Retina (tissue), 1 donor: ENCODE data around the gene MARCHF9.
"Not testable (repeated sequence)": the region's sequence is repeated elsewhere in the genome, so short reads cannot be mapped to it uniquely, and the experiment has no call there.

Experiments used
- DNase-seq: peaks from one replicate; pipeline ENCODE4 v3.0.0-alpha.2; 2016

The MARCHF9 gene

GRCh38 chr12:57772429-57773322, 17.8 kb downstream of the MARCHF9 start, which contains the start of gene EEF1AKMT3:
EEF1AKMT3 (plus strand) TSS chr12:57772614; CDS start chr12:57772725, 111 bp downstream.
- DNase-seq, result no peak

DNA sequence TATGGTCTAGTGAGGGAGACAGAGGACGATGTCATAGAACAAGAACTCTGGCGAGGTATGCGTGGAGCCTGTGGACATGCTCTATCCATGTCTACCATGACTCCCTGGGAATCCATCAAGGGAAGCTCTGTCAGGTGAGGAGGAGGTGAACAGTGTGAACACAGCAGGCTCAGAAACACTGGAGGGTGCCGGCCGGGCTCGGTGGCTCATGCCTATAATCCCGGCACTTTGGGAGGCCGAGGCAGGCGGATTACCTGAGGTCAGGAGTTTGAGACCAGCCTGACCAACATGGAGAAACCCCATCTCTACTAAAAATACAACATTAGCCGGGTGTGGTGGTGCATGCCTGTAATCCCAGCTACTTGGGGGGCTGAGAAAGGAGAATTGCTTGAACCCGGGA, 19.7 kb downstream of the MARCHF9 start:
- DNase-seq, result not testable (repeated sequence)

- no peak for DNase-seq
Measured at GRCh38 chr12:57775044-57775443, 20.1 kb downstream of the MARCHF9 start.

GRCh38 chr12:57775563-57776246, 20.8 kb downstream of the MARCHF9 start:
- no peak for DNase-seq

DNA sequence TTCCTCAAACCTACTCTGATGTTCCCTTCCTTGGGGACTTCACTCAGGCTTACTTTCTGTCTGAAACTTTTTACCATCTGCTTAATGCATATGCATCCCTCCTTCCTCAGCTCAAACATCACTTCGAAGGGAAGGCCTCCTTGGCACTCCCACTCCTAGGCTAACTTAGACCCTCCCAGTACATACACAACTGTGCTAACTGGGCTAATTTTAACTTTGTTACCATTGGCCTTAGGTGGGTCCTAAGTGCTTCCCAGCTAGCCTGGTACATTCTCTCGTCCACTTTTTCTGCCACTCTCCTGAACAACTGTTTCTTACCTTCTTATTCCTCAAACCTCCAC, 21.3 kb downstream of the MARCHF9 start:
- DNase-seq, result no peak

DNA sequence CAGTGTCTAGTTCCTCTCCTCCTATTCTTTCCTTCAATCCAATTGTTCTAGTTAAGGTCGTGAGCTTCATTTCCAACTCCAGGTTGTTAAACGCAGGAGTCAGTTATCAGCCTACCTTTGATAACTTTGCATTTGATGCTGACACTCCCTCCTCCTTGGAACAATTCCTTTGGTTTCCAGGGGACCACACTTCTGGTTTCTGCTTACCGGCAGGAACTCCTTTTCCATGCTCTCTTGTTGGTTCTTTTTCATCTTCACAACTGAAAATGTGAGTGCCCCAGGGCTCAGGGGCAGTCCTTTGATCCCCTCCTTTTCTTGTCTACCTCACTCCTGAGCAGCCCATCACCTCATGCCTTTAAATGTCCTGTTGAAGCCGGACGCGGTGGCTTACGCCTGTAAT, 22.5 kb downstream of the MARCHF9 start:
- no peak for DNase-seq

DNA sequence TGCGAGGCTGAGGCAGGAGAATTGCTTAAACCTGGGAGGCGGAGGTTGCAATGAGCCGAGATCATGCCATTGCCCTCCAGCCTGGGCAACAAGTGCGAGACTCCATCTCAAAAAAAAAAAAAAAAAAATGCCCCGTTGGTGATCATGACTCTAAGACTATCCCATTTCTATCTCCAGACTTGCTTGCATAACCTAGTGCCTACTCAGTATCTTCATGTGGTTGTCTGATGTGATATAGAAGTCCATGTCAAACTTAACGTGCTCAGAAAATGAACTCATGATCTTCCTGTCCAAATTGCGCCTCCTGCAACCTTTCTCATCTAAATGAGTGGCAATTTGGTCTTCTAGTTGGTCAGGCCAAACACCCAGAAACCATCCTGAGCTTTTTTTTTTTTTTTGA, 23.0 kb downstream of the MARCHF9 start:
- DNase-seq, result no peak

- DNase-seq, result no peak
Measured at GRCh38 chr12:57779736-57780135, 24.8 kb downstream of the MARCHF9 start.

GRCh38 chr12:57780284-57780897, 25.5 kb downstream of the MARCHF9 start:
- DNase-seq, result no peak

DNA sequence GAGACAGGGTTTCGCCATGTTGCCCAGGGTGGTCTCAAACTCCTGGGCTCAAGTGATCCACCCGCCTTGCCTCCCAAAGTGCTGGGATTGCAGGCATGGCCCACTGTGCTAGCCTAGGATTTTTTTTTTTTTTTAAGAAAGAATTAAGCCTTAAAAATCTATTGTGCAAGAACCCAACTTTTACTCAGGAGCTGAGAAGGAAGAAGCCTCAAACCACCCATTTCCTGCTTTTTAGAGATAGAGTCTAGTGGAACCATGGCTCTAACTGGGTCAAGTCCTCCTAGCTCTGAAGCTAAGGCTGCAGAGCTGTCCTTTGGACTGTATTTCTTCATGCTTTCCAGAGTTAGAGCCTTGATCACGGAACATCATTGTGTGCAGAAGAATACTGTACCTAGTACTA, 26.3 kb downstream of the MARCHF9 start:
- no peak for DNase-seq

DNA sequence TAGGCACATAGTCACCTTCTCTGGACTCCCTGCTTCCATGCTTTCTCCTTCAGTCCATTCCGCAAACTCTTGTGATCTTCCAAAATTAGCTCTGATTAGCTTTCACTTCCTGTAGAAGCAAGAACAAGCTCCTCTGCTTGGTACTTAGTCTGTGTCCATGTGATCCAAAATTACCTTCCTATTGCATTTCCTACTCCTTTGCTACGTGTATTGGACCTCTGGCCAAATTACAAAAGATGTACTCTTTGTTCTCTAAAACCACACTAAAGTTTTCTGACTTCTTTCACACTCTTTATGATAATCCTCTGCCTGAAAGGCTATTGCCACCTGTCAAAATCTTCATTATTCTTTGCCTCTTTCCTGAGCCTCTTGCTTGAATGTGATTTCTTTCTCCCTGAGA, 26.9 kb downstream of the MARCHF9 start:
- no peak for DNase-seq

GRCh38 chr12:57782243-57782607, 27.3 kb downstream of the MARCHF9 start:
- DNase-seq, result no peak

- DNase-seq, result peak; percentile 96
Measured at GRCh38 chr12:57782608-57783465, 27.9 kb downstream of the MARCHF9 start, which contains the start of gene TSFM. TSFM (plus strand) TSS chr12:57782787; CDS start chr12:57782802, 15 bp downstream.

GRCh38 chr12:57783466-57783801, 28.5 kb downstream of the MARCHF9 start:
- DNase-seq, result no peak

GRCh38 chr12:57783861-57784260, 29.0 kb downstream of the MARCHF9 start:
- DNase-seq, result no peak

DNA sequence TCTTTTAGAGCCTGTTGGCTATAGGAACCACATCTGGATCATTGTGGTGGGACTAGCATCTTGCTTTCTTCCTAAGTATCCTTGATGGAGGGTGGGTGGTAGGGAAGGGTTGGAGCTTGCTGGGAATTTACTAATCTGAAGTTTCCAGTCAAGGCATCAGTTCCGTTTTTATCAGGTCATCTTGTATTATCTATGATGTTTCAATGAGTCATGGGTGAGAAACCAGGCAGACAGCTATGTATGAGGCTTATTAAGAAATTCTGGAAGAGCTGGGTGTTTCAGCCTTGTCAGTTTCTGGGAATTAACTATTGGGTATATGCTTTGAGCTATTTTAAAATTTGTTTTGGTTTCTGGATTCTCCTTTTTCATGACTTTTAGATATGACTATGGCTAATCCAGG, 39.0 kb downstream of the MARCHF9 start:
- DNase-seq, result no peak

DNA sequence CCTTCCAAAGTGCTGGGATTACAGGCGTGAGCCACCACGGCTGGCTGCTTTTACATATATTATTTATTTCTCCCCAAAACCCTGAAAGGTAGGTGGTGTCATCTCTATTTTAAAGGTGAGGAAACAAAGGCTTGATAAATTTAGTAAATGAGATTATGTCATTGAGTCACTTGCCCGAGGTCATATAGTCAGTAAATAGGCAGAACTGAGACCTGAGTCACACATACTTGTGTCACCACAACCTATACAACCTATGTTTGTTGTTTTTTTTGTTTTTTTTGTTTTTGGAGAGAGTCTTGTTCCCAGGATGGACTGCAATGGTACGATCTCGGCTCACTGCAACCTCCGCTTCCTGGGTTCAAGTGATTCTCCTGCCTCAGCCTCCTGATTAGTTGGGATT, 40.5 kb downstream of the MARCHF9 start:
- no peak for DNase-seq

DNA sequence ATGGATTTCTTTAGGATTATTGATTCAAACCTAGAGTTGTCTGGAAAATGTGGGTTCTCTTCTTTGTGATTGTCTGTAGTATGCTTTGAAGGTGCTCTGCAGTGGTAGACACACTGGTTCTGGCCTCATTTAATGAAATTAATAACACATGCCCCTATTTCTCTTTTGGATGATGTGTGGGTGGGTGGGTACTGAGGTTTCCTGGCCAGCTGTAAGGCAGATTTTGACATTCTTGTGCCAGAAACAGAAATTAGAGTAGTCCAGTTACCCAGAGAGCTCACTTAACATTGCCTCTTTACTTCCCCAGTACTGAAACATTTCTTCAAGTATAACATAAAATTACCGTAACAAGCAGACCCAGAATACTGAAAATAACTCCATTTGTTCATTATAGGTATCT, 42.1 kb downstream of the MARCHF9 start:
- DNase-seq, result no peak

GRCh38 chr12:57797933-57798332, 43.0 kb downstream of the MARCHF9 start:
- no peak for DNase-seq

GRCh38 chr12:57800965-57801364, 46.1 kb downstream of the MARCHF9 start:
- no peak for DNase-seq

DNA sequence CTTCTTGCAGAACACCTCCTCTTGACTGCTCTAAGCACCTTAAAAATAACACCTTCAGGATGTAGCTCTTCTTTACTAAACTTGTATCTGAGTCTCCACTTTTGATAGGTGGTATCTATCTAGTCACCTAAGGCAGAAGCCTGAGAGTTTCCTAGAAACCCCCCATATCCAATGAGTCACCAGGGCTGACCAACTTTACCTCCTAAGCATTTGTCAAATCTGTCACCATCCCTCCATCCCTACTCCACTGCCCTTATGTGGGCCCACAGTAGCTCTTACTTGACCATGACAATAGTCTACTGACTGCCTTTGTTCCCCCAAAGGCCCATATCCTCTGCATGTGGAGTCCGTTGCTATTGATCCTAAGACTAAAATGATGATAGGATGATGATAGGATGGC, 47.7 kb downstream of the MARCHF9 start:
- DNase-seq, result no peak

GRCh38 chr12:57803319-57803893, 48.5 kb downstream of the MARCHF9 start:
- DNase-seq, result no peak

DNA sequence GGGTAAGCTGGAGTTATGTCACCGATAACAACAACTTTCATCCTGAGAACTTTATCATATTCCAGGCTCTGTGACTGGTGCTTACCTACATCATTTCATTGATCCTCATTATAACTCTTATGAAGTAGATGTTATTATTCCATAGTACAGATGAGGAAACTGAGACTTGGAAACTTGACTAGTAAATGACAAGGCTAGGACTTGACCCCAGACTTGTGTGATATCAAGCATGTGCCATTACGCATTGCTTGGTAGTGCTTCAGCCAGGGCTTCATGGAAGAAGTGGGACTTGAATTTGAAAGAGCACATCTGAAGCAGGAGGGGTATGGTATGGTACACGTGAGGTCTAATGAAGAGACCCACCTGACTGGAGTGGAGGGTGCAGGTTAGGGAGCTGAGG, 51.8 kb downstream of the MARCHF9 start:
- DNase-seq, result no peak
